DOHH2 (cell line): ENCODE results near the gene HOXC6.
"Not testable (repeated sequence)": the region's sequence is repeated elsewhere in the genome, so short reads cannot be mapped to it uniquely, and the experiment has no call there.

Source experiments
- EZH2phosphoT487 ChIP-seq: fragments of 200-600 bp; sonication (generic); IDR thresholded peaks from 2 replicates; pipeline ENCODE4 v1.6.1; 2017; ENCODE audit warnings: borderline replicate concordance, mild to moderate bottlenecking, antibody characterized with exemption, low read length, moderate library complexity, mixed read lengths
- TF ChIP-seq, protein P1 (sequence below): fragments of 200-600 bp; sonication (generic); IDR thresholded peaks from one replicate; pipeline ENCODE4 v1.5.1; 2014; ENCODE audit warnings: antibody characterized with exemption, mild to moderate bottlenecking, low read depth, low read length; ENCODE audit not compliant: poor library complexity, severe bottlenecking

DNA sequence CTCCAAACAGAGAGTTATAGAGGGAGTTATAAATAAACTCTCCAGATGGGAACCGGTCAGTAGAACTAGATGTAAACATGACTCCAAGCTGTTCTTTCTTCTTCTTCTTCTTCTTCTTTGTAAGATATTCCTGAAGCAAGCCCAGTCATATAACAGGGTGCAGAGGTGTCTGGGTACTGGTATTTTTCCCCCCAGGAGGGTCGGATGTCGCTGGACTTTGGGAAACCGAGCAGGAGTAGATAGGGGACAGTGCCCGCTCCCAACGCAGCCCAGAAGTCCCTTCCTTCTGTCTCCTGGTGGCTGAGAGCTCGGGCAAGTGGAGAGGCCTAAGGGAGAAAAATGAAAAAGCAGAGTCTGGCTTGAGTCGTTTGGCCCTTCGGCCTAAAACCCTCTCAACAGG is 50.9 kb downstream of the HOXC6 start:
- TF ChIP-seq, protein P1, sequence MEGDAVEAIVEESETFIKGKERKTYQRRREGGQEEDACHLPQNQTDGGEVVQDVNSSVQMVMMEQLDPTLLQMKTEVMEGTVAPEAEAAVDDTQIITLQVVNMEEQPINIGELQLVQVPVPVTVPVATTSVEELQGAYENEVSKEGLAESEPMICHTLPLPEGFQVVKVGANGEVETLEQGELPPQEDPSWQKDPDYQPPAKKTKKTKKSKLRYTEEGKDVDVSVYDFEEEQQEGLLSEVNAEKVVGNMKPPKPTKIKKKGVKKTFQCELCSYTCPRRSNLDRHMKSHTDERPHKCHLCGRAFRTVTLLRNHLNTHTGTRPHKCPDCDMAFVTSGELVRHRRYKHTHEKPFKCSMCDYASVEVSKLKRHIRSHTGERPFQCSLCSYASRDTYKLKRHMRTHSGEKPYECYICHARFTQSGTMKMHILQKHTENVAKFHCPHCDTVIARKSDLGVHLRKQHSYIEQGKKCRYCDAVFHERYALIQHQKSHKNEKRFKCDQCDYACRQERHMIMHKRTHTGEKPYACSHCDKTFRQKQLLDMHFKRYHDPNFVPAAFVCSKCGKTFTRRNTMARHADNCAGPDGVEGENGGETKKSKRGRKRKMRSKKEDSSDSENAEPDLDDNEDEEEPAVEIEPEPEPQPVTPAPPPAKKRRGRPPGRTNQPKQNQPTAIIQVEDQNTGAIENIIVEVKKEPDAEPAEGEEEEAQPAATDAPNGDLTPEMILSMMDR = not testable (repeated sequence)
- TF ChIP-seq EZH2phosphoT487 = not testable (repeated sequence)
